IPS DF 19.7 (cell line): ENCODE results near the gene DLG2.

Source experiments
- DNase-seq: peaks from one replicate; pipeline ENCODE4 v3.0.0-alpha.2; 2013; ENCODE audit warnings: low read depth, low spot score

DLG2 gene

GRCh38 chr11:84292006-84292405, 1335.1 kb downstream of the DLG2 start:
- DNase-seq = no peak

- DNase-seq = no peak
Measured at GRCh38 chr11:84290647-84291046, 1336.5 kb downstream of the DLG2 start.

- no peak for DNase-seq
Measured at GRCh38 chr11:84289381-84289906, 1337.7 kb downstream of the DLG2 start.

DNA sequence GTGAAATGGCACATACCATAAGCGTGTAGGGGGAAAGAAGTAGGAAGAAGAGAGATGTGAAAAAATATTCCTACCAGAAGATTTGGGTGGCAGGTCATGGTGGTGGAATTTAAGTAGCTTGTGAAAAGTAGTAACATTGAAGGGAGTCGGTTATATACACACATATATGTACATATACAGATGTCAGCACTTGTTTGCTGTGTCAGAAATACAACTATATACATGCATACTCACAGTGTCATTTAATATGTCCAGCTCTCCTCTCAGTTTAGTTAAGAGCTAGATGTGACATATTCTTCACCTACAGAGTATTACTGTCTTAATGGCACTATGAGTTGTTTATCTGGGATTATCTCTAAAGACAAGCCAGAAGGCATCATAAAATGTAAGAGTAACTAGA, 1353.6 kb downstream of the DLG2 start:
- DNase-seq = no peak

GRCh38 chr11:84270466-84270865, 1356.7 kb downstream of the DLG2 start:
- no peak for DNase-seq

GRCh38 chr11:84264066-84264465, 1363.1 kb downstream of the DLG2 start:
- no peak for DNase-seq

DNA sequence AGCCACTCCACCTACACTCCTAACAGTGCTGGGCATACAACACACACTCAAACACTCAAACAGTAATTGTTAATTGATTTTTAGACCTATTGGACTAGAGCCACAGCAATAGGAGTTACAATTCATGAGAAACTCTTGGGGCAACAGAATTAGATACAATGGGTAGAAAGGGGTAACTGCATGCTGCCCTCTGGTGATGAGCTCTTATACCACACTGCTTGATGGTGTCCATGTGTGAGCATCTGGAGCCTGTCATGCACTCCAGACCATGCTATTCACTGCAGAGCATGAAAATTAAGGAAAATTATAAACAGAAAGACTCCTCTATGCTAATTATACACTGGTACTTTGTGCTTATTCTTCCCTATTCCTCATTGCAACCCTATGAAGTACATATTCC, 1365.4 kb downstream of the DLG2 start:
- DNase-seq = no peak

- no peak for DNase-seq
Measured at GRCh38 chr11:84260862-84261261, 1366.3 kb downstream of the DLG2 start.

GRCh38 chr11:84256618-84257017, 1370.5 kb downstream of the DLG2 start:
- DNase-seq = no peak

- DNase-seq = no peak
Measured at GRCh38 chr11:84255483-84255882, 1371.7 kb downstream of the DLG2 start.

- no peak for DNase-seq
Measured at GRCh38 chr11:84250834-84251613, 1376.1 kb downstream of the DLG2 start.

DNA sequence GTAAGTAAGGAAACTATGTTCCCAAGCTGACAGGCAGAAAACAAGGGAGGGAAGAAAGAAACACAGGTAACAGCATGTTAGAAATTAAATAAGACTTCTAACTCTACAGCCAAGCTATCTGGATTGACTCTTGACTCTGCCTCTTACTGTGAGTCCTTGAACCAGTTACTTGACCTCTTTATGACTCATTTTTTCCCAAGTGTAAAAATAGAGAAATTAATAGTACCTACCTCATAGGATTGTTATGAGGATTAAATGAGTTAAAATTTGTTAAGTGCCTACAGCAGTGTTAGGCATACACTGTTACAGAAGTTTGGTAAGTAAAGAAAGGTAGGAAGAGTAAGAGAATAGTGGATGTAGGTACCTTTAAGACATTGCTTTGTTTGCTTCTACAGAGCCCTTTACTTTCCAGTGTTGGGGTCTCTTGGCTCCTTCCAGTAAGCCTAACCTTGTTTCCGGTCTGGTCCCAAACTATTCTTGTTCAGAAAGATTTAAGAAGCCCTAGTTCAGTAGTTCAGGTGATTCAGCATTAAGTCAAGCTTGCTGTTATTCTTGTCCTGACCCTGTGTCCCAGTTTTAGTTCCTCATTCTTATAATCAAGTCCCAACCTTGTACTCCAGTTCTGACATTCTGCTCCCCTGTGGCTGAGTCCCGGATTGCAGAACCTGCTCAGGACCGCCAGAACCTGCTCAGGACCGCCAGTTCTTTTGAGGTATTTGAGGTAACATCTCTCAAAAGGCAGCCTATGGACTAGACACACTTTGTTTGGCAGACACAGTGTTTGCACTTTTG, 1377.6 kb downstream of the DLG2 start:
- DNase-seq = no peak

- no peak for DNase-seq
Measured at GRCh38 chr11:84247926-84248325, 1379.2 kb downstream of the DLG2 start.

DNA sequence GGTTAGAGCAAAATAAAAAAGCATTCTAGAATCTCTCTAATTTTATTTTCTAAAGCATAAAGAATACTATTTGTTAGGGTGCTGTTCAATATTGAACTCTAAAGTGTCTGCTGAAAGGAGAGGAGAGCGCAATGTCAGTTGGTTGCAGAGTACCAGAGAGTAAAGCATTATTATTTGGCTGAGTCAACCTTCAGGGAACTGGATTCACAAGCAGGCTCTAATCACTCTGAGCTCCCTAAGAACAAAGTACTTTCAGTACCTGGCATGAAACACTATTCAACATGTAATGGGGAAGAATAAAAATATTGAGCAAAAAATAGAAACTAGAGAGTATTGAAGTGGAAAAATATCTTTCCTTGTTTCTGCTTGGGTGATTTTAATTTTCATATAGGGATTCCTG, 1380.0 kb downstream of the DLG2 start:
- DNase-seq = no peak

- DNase-seq = no peak
Measured at GRCh38 chr11:84243629-84244263, 1383.4 kb downstream of the DLG2 start.

GRCh38 chr11:84241343-84242131, 1385.6 kb downstream of the DLG2 start:
- DNase-seq = no peak

- no peak for DNase-seq
Measured at GRCh38 chr11:84240847-84241246, 1386.3 kb downstream of the DLG2 start.

DNA sequence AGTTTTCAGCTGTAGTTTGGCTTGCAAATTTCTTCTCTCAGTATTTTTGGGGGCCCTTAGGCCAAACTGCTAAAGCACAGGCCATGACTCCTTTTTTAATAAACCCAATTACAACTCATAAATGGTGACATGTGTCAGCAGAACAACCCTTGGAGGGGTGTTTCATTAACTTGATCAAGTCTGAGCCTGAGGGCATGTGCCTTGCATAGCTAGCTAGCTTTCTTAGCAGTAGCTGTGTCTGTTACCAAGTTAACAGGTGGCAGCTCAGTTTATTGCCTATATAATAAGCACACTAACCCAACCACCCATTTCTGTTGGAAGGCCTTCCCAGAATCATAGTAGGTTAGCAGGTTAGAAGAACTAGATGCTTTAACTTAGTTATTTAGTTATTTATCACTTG, 1390.7 kb downstream of the DLG2 start:
- DNase-seq = no peak

GRCh38 chr11:84234462-84235202, 1392.5 kb downstream of the DLG2 start:
- DNase-seq = peak; percentile 45

DNA sequence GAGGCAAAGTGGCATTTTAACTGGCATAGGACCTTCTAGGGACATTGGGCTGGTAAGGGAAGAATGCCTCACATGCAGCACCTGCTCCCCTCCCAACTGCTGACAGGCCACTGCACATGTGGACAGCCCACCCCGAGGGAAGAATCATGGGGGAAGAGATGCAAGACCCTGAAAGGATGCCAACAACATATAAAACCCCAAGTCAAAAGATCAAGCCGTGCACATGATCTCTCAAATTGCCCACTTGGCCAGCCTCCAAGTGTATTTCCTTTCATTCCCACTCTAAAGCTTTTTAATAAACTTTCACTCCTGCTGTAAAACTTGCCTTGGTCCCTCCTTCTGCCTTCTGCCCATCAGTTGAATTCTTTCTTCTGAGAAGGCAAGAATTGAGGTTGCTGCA, 1393.1 kb downstream of the DLG2 start:
- no peak for DNase-seq

GRCh38 chr11:84232511-84232910, 1394.6 kb downstream of the DLG2 start:
- DNase-seq = no peak
